ENCODE data around the gene TEAD1.

- TF ChIP-seq, protein P1, sequence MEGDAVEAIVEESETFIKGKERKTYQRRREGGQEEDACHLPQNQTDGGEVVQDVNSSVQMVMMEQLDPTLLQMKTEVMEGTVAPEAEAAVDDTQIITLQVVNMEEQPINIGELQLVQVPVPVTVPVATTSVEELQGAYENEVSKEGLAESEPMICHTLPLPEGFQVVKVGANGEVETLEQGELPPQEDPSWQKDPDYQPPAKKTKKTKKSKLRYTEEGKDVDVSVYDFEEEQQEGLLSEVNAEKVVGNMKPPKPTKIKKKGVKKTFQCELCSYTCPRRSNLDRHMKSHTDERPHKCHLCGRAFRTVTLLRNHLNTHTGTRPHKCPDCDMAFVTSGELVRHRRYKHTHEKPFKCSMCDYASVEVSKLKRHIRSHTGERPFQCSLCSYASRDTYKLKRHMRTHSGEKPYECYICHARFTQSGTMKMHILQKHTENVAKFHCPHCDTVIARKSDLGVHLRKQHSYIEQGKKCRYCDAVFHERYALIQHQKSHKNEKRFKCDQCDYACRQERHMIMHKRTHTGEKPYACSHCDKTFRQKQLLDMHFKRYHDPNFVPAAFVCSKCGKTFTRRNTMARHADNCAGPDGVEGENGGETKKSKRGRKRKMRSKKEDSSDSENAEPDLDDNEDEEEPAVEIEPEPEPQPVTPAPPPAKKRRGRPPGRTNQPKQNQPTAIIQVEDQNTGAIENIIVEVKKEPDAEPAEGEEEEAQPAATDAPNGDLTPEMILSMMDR (IDR thresholded peaks at IDR 0.05): no peak
- TF ChIP-seq POLR2A (IDR thresholded peaks at IDR 0.05): no peak
Measured at GRCh38 chr11:12693094-12693478, 18.9 kb downstream of the TEAD1 start.
